ENCODE results near the gene TMEM54. TPM values are rescaled to one million over a fixed set of nuclear protein-coding genes. Genes with fewer than 3 reads are reported as not detected.

The TMEM54 gene
- total and polyA plus RNA-seq, 2 of the 13 experiments (the other 11 are each of a cell fraction or from before 2014, with no cell fraction given) = 2.5 to 2.9 TPM

- ATAC-seq (no peak), FAIRE-seq (no peak), DNase-seq (ENCODE audit: low spot score) (no peak)
- Histone ChIP-seq H3K27ac (ENCODE audit: extremely low read length, insufficient read depth, low read length) (no peak overlapping the region), H3K4me2 (ENCODE audit: low read depth, low read length) (no peak overlapping the region), H4K20me1 (ENCODE audit: insufficient read depth, low read length) (0 out of 2 replicates have a peak, but pooled peaks cover 2% of the 10 kb centered on the region), H3K79me2 (ENCODE audit: insufficient read depth, low read length) (no peaks in the 10 kb centered on the region), H3K4me1 (ENCODE audit: insufficient read depth, low read length) (no peaks in the 10 kb centered on the region), H3K9ac (ENCODE audit: insufficient read depth, low read depth, low read length) (no peak overlapping the region), H3K36me3 (replicated peaks in 1 of 2; ENCODE audit: control insufficient read depth in 1 of 2, insufficient read depth in 2 of 2, low read length in 2 of 2) (no peaks in the 10 kb centered on the region), H3K4me3 (replicated peaks in 1 of 3; ENCODE audit: insufficient read depth in 1 of 3, low read depth in 2 of 3, low read length in 3 of 3) (no peak overlapping the region), H3K27me3 (ENCODE audit: control insufficient read depth in 1 of 2, insufficient read depth in 2 of 2, low read length in 2 of 2) (peaks cover 13 to 67% of the 10 kb centered on the region in 2 experiments; a peak in 4 of 5 replicates), H2AFZ (ENCODE audit: low read length) (no peak overlapping the region), H3K9me3 (ENCODE audit: low read length) (no peaks in the 10 kb centered on the region)
- ChIA-PET CTCF (ENCODE audit: low intra/inter-chr PET ratio, low total read pairs) (no interaction called here), POLR2A (interaction anchor here (0.9 kb wide), 1 partner anchor 68 kb away, joined by 3 read pairs; no protein-coding TSS in a partner anchor)
- TF ChIP-seq KLF15 (CRISPR knock-in tag; IDR thresholded peaks at IDR 0.05; ENCODE audit: borderline replicate concordance) (no peak), FOXP1 (IDR thresholded peaks at IDR 0.05) (no peak), FOXP1 (CRISPR knock-in tag; IDR thresholded peaks at IDR 0.05) (no peak), AFF4 (CRISPR knock-in tag; IDR thresholded peaks at IDR 0.05) (no peak), KAT7 (CRISPR knock-in tag; IDR thresholded peaks at IDR 0.05; ENCODE audit: borderline replicate concordance) (no peak), RFX5 (IDR thresholded peaks at IDR 0.05; ENCODE audit: low read depth, low read length) (no peak), FOXC1 (CRISPR knock-in tag; IDR thresholded peaks at IDR 0.05; ENCODE audit: borderline replicate concordance) (no peak), ZBTB14 (CRISPR knock-in tag; IDR thresholded peaks at IDR 0.05) (no peak), ZNF382 (CRISPR knock-in tag; IDR thresholded peaks at IDR 0.05; ENCODE audit: borderline replicate concordance) (no peak), PHF5A (CRISPR knock-in tag; IDR thresholded peaks at IDR 0.05; ENCODE audit: low read depth, unreplicated experiment) (no peak), ZBTB7A (CRISPR knock-in tag; IDR thresholded peaks at IDR 0.05) (no peak), GLI4 (CRISPR knock-in tag; IDR thresholded peaks at IDR 0.05; ENCODE audit: borderline replicate concordance) (no peak), ZBTB8A (CRISPR knock-in tag; IDR thresholded peaks at IDR 0.05; ENCODE audit: borderline replicate concordance, low read depth) (no peak), ZNF773 (CRISPR knock-in tag; IDR thresholded peaks at IDR 0.05; ENCODE audit: borderline replicate concordance) (no peak), ASH2L (IDR thresholded peaks at IDR 0.05; ENCODE audit: insufficient read length, low read depth, low read length) (no peak), HNRNPLL (IDR thresholded peaks at IDR 0.05; ENCODE audit: low read depth, low read length, poor library complexity, severe bottlenecking) (no peak), HES4 (CRISPR knock-in tag; IDR thresholded peaks at IDR 0.05; ENCODE audit: borderline replicate concordance) (no peak)
- BruUV-seq (replicated peaks) = no TSS peak
- in situ Hi-C loops (cut with HindIII; ENCODE audit: extremely low pct_ligation_motif_present, low pct_unique_long_range_greater_than_20kb) (no loop called here), intact Hi-C loops (cut with micrococcal nuclease; ENCODE audit: unreplicated experiment) (no loop called here)
- WGBS (ENCODE audit: low lambda C conversion rate) = 54% methylated on average over 16 of the region's 26 CpGs
Measured at GRCh38 chr1:32895325-32896215, 5.6 kb downstream of the TMEM54 start.
